ENCODE results near the gene ZDHHC23. TPM values are rescaled to one million over a fixed set of nuclear protein-coding genes. Genes with fewer than 3 reads are reported as not detected.

The ZDHHC23 gene
- total and polyA plus RNA-seq, 8 donors, result 2.4 to 8.1 (median 5.3) TPM

GRCh38 chr3:113966172-113966571 lies 18.4 kb downstream of the ZDHHC23 start:
- ATAC-seq (no peak), FAIRE-seq (no peak), DNase-seq (no peak)
- Histone ChIP-seq H3K27ac (no peak overlapping the region), H3K36me3 (peaks cover 0 to 5% (median 0%) of the 10 kb centered on the region in 3 donors), H3K4me3 (no peak overlapping the region), H3K4me1 (no peaks in the 10 kb centered on the region), H3K27me3 (no peaks in the 10 kb centered on the region), H3K9me3 (no peaks in the 10 kb centered on the region)
- intact Hi-C loops (cut with DNase I), result no loop called here
- 76 to 78% methylated on average over 2 of the region's 2 CpGs for WGBS, 2 donors
- TF ChIP-seq CTCF (IDR thresholded peaks at IDR 0.05), result no peak

- Histone ChIP-seq H3K4me3 (no peak overlapping the region), H3K27me3 (no peaks in the 10 kb centered on the region), H3K36me3 (no peaks in the 10 kb centered on the region), H3K27ac (no peak overlapping the region), H3K4me1 (no peaks in the 10 kb centered on the region), H3K9me3 (no peaks in the 10 kb centered on the region)
- 55 to 60% methylated on average over 2 of the region's 2 CpGs for WGBS, 2 donors
- ATAC-seq, result peak in 3 of 4 donors; percentile 54 to 64 (median 59)
- intact Hi-C loops (cut with DNase I), result no loop called here
- no peak for TF ChIP-seq CTCF (IDR thresholded peaks at IDR 0.05)
- DNase-seq, result no peak
- FAIRE-seq, result no peak
These were observed 21.2 kb downstream of the ZDHHC23 start for GRCh38 chr3:113968986-113969385.

GRCh38 chr3:113977822-113978221 lies 30.0 kb downstream of the ZDHHC23 start:
- Histone ChIP-seq H3K36me3 (peaks cover 0 to 10% (median 0%) of the 10 kb centered on the region in 3 donors), H3K27ac (no peak overlapping the region), H3K4me3 (no peak overlapping the region), H3K4me1 (no peaks in the 10 kb centered on the region), H3K27me3 (no peaks in the 10 kb centered on the region), H3K9me3 (no peaks in the 10 kb centered on the region)
- TF ChIP-seq CTCF (IDR thresholded peaks at IDR 0.05), result no peak
- DNase-seq, result no peak
- no peak for FAIRE-seq
- ATAC-seq, result no peak
- intact Hi-C loops (cut with DNase I), result no loop called here
- 91 to 92% methylated on average over 4 of the region's 4 CpGs for WGBS, 2 donors

GRCh38 chr3:113979916-113980315 lies 32.1 kb downstream of the ZDHHC23 start:
- no peak for DNase-seq
- Histone ChIP-seq H3K9me3 (no peaks in the 10 kb centered on the region), H3K4me3 (no peak overlapping the region), H3K27me3 (no peaks in the 10 kb centered on the region), H3K36me3 (peaks cover 0 to 10% (median 0%) of the 10 kb centered on the region in 3 donors), H3K4me1 (no peaks in the 10 kb centered on the region), H3K27ac (no peak overlapping the region)
- FAIRE-seq, result no peak
- no peak for TF ChIP-seq CTCF (IDR thresholded peaks at IDR 0.05)
- no peak for ATAC-seq
- intact Hi-C loops (cut with DNase I), result no loop called here
- WGBS, 2 donors, result 61 to 87% methylated on average over 1 of the region's 1 CpG

GRCh38 chr3:113981803-113982202 lies 34.0 kb downstream of the ZDHHC23 start:
- no peak for DNase-seq
- no peak for ATAC-seq
- intact Hi-C loops (cut with DNase I), result no loop called here
- no peaks in the 10 kb centered on the region for H3K4me1 ChIP-seq
- no peak for TF ChIP-seq CTCF (IDR thresholded peaks at IDR 0.05)
- H3K9me3 ChIP-seq, result no peaks in the 10 kb centered on the region
- H3K27ac ChIP-seq, result no peak overlapping the region
- H3K36me3 ChIP-seq, result peaks cover 0 to 10% (median 0%) of the 10 kb centered on the region in 3 donors
- no peak for FAIRE-seq
- H3K27me3 ChIP-seq, result no peaks in the 10 kb centered on the region
- no peak overlapping the region for H3K4me3 ChIP-seq

Data from pancreas (tissue), 10 donors.